Measurements from ENCODE around the gene TTN.

DNA sequence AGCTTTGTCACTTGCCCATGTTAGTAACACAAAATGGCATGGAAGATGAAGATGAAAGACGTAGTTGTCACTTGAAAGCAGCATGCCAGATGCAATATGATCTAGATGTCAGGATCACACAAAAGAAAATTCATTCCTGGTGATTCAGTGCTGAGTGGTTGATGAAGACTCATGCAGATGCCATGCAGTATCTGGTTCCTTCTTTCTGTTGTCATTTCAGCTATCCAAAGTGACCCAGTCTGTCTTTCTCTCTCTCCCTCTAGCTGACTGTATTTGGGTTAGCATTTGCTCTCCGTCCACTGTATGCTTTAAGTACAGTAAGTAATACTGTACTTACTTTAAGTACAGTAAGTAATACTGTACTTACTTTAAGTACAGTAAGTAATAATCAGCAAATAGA, 50.4 kb downstream of the TTN start:
- TF ChIP-seq, protein P1, sequence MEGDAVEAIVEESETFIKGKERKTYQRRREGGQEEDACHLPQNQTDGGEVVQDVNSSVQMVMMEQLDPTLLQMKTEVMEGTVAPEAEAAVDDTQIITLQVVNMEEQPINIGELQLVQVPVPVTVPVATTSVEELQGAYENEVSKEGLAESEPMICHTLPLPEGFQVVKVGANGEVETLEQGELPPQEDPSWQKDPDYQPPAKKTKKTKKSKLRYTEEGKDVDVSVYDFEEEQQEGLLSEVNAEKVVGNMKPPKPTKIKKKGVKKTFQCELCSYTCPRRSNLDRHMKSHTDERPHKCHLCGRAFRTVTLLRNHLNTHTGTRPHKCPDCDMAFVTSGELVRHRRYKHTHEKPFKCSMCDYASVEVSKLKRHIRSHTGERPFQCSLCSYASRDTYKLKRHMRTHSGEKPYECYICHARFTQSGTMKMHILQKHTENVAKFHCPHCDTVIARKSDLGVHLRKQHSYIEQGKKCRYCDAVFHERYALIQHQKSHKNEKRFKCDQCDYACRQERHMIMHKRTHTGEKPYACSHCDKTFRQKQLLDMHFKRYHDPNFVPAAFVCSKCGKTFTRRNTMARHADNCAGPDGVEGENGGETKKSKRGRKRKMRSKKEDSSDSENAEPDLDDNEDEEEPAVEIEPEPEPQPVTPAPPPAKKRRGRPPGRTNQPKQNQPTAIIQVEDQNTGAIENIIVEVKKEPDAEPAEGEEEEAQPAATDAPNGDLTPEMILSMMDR (conservative IDR thresholded peaks at IDR 0.05; ENCODE audit: low read length) = no peak
- TF ChIP-seq EZH2phosphoT487 (IDR thresholded peaks at IDR 0.05; ENCODE audit: borderline replicate concordance) = no peak
